Measurements from ENCODE around the gene SLC25A52. TPM values are rescaled to one million over a fixed set of nuclear protein-coding genes. Genes with fewer than 3 reads are reported as not detected.

The SLC25A52 gene
- total RNA-seq, 5 donors from 2014 or later (not counting 1 experiment from before 2014, with no cell fraction given) = not detected

- Mint-ChIP-seq H3K27ac (no peak overlapping the region), H3K36me3 (no peaks in the 10 kb centered on the region), H3K27me3 (peaks cover 19 to 34% of the 10 kb centered on the region in 2 donors), H3K4me1 (peaks cover 4 to 7% (median 5%) of the 10 kb centered on the region in 3 donors), H3K4me3 (no peak overlapping the region), H3K9me3 (peaks cover 6 to 11% (median 10%) of the 10 kb centered on the region in 3 donors)
- no peaks in the 10 kb centered on the region for H3K4me1 ChIP-seq (ENCODE audit: control insufficient read depth in 1 of 2, extremely low read depth in 1 of 2, insufficient read depth in 2 of 2, low read length in 2 of 2)
- H3K36me3 ChIP-seq (ENCODE audit: control insufficient read depth in 2 of 2, extremely low read depth in 1 of 2, insufficient read depth in 1 of 2, low read length in 1 of 2) = no peaks in the 10 kb centered on the region
- ChIA-PET POLR2A (no interaction called here), CTCF (interaction anchor here (0.6 to 2.4 kb wide), 4 partner anchors 85 to 859 kb away, joined by 5 to 15 read pairs (median 8); no protein-coding TSS in a partner anchor)
- H3K9me3 ChIP-seq = no peaks in the 10 kb centered on the region
- WGBS (ENCODE audit: insufficient coverage) = 54% methylated on average over 2 of the region's 3 CpGs
- H3K27me3 ChIP-seq (replicated peaks in 1 of 2; ENCODE audit: control insufficient read depth in 2 of 2, extremely low read depth in 1 of 2, insufficient read depth in 2 of 2, low read length in 1 of 2) = peaks cover 0 to 27% of the 10 kb centered on the region in 2 experiments
- DNase-seq = no peak
- no peak overlapping the region for H3K27ac ChIP-seq (ENCODE audit: low read length)
- no peak overlapping the region for H3K4me3 ChIP-seq (ENCODE audit: control insufficient read depth in 1 of 2, extremely low read depth in 1 of 2, low read length in 1 of 2)
- ATAC-seq (replicated peaks in 1 of 4) = no peak
Observed at GRCh38 chr18:31721601-31722000, 39.1 kb downstream of the SLC25A52 start.

- no peak for DNase-seq
- no peaks in the 10 kb centered on the region for H3K9me3 ChIP-seq
- no peak overlapping the region for H3K27ac ChIP-seq (ENCODE audit: low read length)
- Mint-ChIP-seq H3K4me1 (peaks cover 4 to 7% (median 5%) of the 10 kb centered on the region in 3 donors), H3K27ac (no peak overlapping the region), H3K9me3 (peaks cover 6 to 11% (median 10%) of the 10 kb centered on the region in 3 donors), H3K4me3 (no peak overlapping the region), H3K27me3 (peaks cover 16 to 29% of the 10 kb centered on the region in 2 donors), H3K36me3 (no peaks in the 10 kb centered on the region)
- H3K27me3 ChIP-seq (replicated peaks in 1 of 2; ENCODE audit: control insufficient read depth in 2 of 2, extremely low read depth in 1 of 2, insufficient read depth in 2 of 2, low read length in 1 of 2) = peaks cover 0 to 24% of the 10 kb centered on the region in 2 experiments
- POLR2A ChIA-PET = no interaction called here
- no peaks in the 10 kb centered on the region for H3K4me1 ChIP-seq (ENCODE audit: control insufficient read depth in 1 of 2, extremely low read depth in 1 of 2, insufficient read depth in 2 of 2, low read length in 2 of 2)
- no peak overlapping the region for H3K4me3 ChIP-seq (ENCODE audit: control insufficient read depth in 1 of 2, extremely low read depth in 1 of 2, low read length in 1 of 2)
- ATAC-seq (replicated peaks in 1 of 4) = no peak
- CTCF ChIA-PET = no interaction called here
- WGBS (ENCODE audit: insufficient coverage) = 88% methylated on average over 2 of the region's 7 CpGs
- H3K36me3 ChIP-seq (ENCODE audit: control insufficient read depth in 2 of 2, extremely low read depth in 1 of 2, insufficient read depth in 1 of 2, low read length in 1 of 2) = no peaks in the 10 kb centered on the region
Observed at GRCh38 chr18:31720867-31721266, 39.8 kb downstream of the SLC25A52 start.

GRCh38 chr18:31719363-31720006 lies 41.2 kb downstream of the SLC25A52 start:
- Mint-ChIP-seq H3K4me3 (no peak overlapping the region), H3K36me3 (no peaks in the 10 kb centered on the region), H3K4me1 (peaks cover 3 to 6% (median 4%) of the 10 kb centered on the region in 3 donors), H3K27me3 (peaks cover 6 to 16% of the 10 kb centered on the region in 2 donors), H3K9me3 (peaks cover 6 to 11% (median 10%) of the 10 kb centered on the region in 3 donors), H3K27ac (no peak overlapping the region)
- Histone ChIP-seq H3K27me3 (replicated peaks in 1 of 2; ENCODE audit: control insufficient read depth in 2 of 2, extremely low read depth in 1 of 2, insufficient read depth in 2 of 2, low read length in 1 of 2) (peaks cover 0 to 14% of the 10 kb centered on the region in 2 experiments), H3K4me1 (ENCODE audit: control insufficient read depth in 1 of 2, extremely low read depth in 1 of 2, insufficient read depth in 2 of 2, low read length in 2 of 2) (no peaks in the 10 kb centered on the region), H3K36me3 (ENCODE audit: control insufficient read depth in 2 of 2, extremely low read depth in 1 of 2, insufficient read depth in 1 of 2, low read length in 1 of 2) (no peaks in the 10 kb centered on the region), H3K4me3 (ENCODE audit: control insufficient read depth in 1 of 2, extremely low read depth in 1 of 2, low read length in 1 of 2) (no peak overlapping the region), H3K9me3 (no peaks in the 10 kb centered on the region), H3K27ac (ENCODE audit: low read length) (no peak overlapping the region)
- ATAC-seq (replicated peaks in 1 of 4) = no peak
- CTCF ChIA-PET = interaction anchor here in 1 of 2 donors (0.6 kb wide), 1 partner anchor 163 kb away, joined by 3 read pairs; no protein-coding TSS in a partner anchor
- DNase-seq = no peak
- POLR2A ChIA-PET = no interaction called here
- WGBS (ENCODE audit: insufficient coverage) = 77% methylated on average over 3 of the region's 7 CpGs

GRCh38 chr18:31718386-31718785 lies 42.3 kb downstream of the SLC25A52 start:
- Mint-ChIP-seq H3K4me3 (no peak overlapping the region), H3K4me1 (no peaks in the 10 kb centered on the region), H3K36me3 (no peaks in the 10 kb centered on the region), H3K9me3 (peaks cover 6 to 11% (median 10%) of the 10 kb centered on the region in 3 donors), H3K27me3 (peaks cover 0 to 8% of the 10 kb centered on the region in 2 donors), H3K27ac (no peak overlapping the region)
- Histone ChIP-seq H3K27ac (ENCODE audit: low read length) (no peak overlapping the region), H3K4me1 (ENCODE audit: control insufficient read depth in 1 of 2, extremely low read depth in 1 of 2, insufficient read depth in 2 of 2, low read length in 2 of 2) (no peaks in the 10 kb centered on the region), H3K27me3 (replicated peaks in 1 of 2; ENCODE audit: control insufficient read depth in 2 of 2, extremely low read depth in 1 of 2, insufficient read depth in 2 of 2, low read length in 1 of 2) (peaks cover 0 to 3% of the 10 kb centered on the region in 2 experiments), H3K36me3 (ENCODE audit: control insufficient read depth in 2 of 2, extremely low read depth in 1 of 2, insufficient read depth in 1 of 2, low read length in 1 of 2) (no peaks in the 10 kb centered on the region), H3K4me3 (ENCODE audit: control insufficient read depth in 1 of 2, extremely low read depth in 1 of 2, low read length in 1 of 2) (no peak overlapping the region), H3K9me3 (no peaks in the 10 kb centered on the region)
- CTCF ChIA-PET = no interaction called here
- DNase-seq (no peak), ATAC-seq (replicated peaks in 1 of 4) (no peak)
- POLR2A ChIA-PET = no interaction called here
- WGBS (ENCODE audit: insufficient coverage) = no CpG with 5 or more reads among the region's 3 CpGs

- H3K9me3 Mint-ChIP-seq = peaks cover 6 to 11% (median 10%) of the 10 kb centered on the region in 3 donors
- CTCF ChIA-PET = interaction anchor here in 1 of 2 donors (0.5 kb wide), 1 partner anchor 450 kb away, joined by 3 read pairs; no protein-coding TSS in a partner anchor
- no peak overlapping the region for H3K4me3 Mint-ChIP-seq
- no peaks in the 10 kb centered on the region for H3K27me3 Mint-ChIP-seq
- Histone ChIP-seq H3K36me3 (ENCODE audit: control insufficient read depth in 2 of 2, extremely low read depth in 1 of 2, insufficient read depth in 1 of 2, low read length in 1 of 2) (no peaks in the 10 kb centered on the region), H3K4me1 (ENCODE audit: control insufficient read depth in 1 of 2, extremely low read depth in 1 of 2, insufficient read depth in 2 of 2, low read length in 2 of 2) (no peaks in the 10 kb centered on the region), H3K4me3 (ENCODE audit: control insufficient read depth in 1 of 2, extremely low read depth in 1 of 2, low read length in 1 of 2) (no peak overlapping the region), H3K27ac (ENCODE audit: low read length) (no peak overlapping the region), H3K27me3 (replicated peaks in 1 of 2; ENCODE audit: control insufficient read depth in 2 of 2, extremely low read depth in 1 of 2, insufficient read depth in 2 of 2, low read length in 1 of 2) (no peaks in the 10 kb centered on the region), H3K9me3 (no peaks in the 10 kb centered on the region)
- H3K27ac Mint-ChIP-seq = no peak overlapping the region
- H3K36me3 Mint-ChIP-seq = no peaks in the 10 kb centered on the region
- no peak for DNase-seq
- WGBS (ENCODE audit: insufficient coverage) = no CpG with 5 or more reads among the region's 3 CpGs
- ATAC-seq (replicated peaks in 1 of 4) = no peak
- POLR2A ChIA-PET = no interaction called here
- H3K4me1 Mint-ChIP-seq = no peaks in the 10 kb centered on the region
Observed at GRCh38 chr18:31716362-31716761, 44.3 kb downstream of the SLC25A52 start.

- no peaks in the 10 kb centered on the region for H3K36me3 Mint-ChIP-seq
- 63% methylated on average over 2 of the region's 3 CpGs for WGBS (ENCODE audit: insufficient coverage)
- ATAC-seq (replicated peaks in 1 of 4) (no peak), DNase-seq (no peak)
- H3K27me3 Mint-ChIP-seq = no peaks in the 10 kb centered on the region
- no peaks in the 10 kb centered on the region for H3K4me1 ChIP-seq (ENCODE audit: control insufficient read depth in 1 of 2, extremely low read depth in 1 of 2, insufficient read depth in 2 of 2, low read length in 2 of 2)
- no peaks in the 10 kb centered on the region for H3K9me3 Mint-ChIP-seq
- CTCF ChIA-PET = no interaction called here
- H3K27ac Mint-ChIP-seq = no peak overlapping the region
- no peak overlapping the region for H3K4me3 Mint-ChIP-seq
- no peaks in the 10 kb centered on the region for H3K36me3 ChIP-seq (ENCODE audit: control insufficient read depth in 2 of 2, extremely low read depth in 1 of 2, insufficient read depth in 1 of 2, low read length in 1 of 2)
- no peaks in the 10 kb centered on the region for H3K9me3 ChIP-seq
- no peaks in the 10 kb centered on the region for H3K27me3 ChIP-seq (replicated peaks in 1 of 2; ENCODE audit: control insufficient read depth in 2 of 2, extremely low read depth in 1 of 2, insufficient read depth in 2 of 2, low read length in 1 of 2)
- no peak overlapping the region for H3K4me3 ChIP-seq (ENCODE audit: control insufficient read depth in 1 of 2, extremely low read depth in 1 of 2, low read length in 1 of 2)
- H3K27ac ChIP-seq (ENCODE audit: low read length) = no peak overlapping the region
- POLR2A ChIA-PET = no interaction called here
- H3K4me1 Mint-ChIP-seq = no peaks in the 10 kb centered on the region
Observed at GRCh38 chr18:31711365-31712172, 49.1 kb downstream of the SLC25A52 start.

Measured in T-cell (primary cell).